Adrenal gland (tissue), 5 donors: ENCODE results near the gene BIRC5.

Source experiments
- CTCF ChIP-seq, 6 experiments: fragments of 450-650 bp in 4 of 6; fragments of 200-600 bp in 2 of 6; sonication (generic) in 1 of 6; IDR thresholded peaks; 1 replicate in 5 of 6; 2 replicates in 1 of 6; pipeline versions ENCODE4 v1.5.1 to v1.8.0; 2016 to 2021; ENCODE audit warnings: antibody characterized with exemption in 6 of 6, mild to moderate bottlenecking in 2 of 6, moderate library complexity in 1 of 6
- POLR2A ChIP-seq, 2 donors: fragments of 450-650 bp; IDR thresholded peaks; one replicate each; pipeline ENCODE4 v1.6.1; 2017; ENCODE audit warnings: antibody characterized with exemption in 2 of 2, mild to moderate bottlenecking in 2 of 2, moderate library complexity in 1 of 2
- donor health status: DM: no; HTN: no; CAD: no.

GRCh38 chr17:78253946-78254672 is 40.1 kb downstream of the BIRC5 start:
- peak; percentile 27 to 36 for TF ChIP-seq POLR2A (IDR thresholded peaks at IDR 0.05)
- TF ChIP-seq CTCF (IDR thresholded peaks at IDR 0.05) = peak in 1 of 6 experiments; percentile 2
